Cardiac muscle cell (in vitro differentiated cells and primary cell): ENCODE data around the gene TTC22. TPM values are rescaled to one million over a fixed set of nuclear protein-coding genes. Genes with fewer than 3 reads are reported as not detected.

Experiments used
- DNase-seq, 2 donors: peaks; one replicate each; pipeline versions ENCODE4 v3.0.0 to v3.0.0-alpha.2; 2010 to 2017; ENCODE audit warnings: low read depth in 1 of 2, low spot score in 1 of 2
- H3K27ac ChIP-seq: fragments of 200-600 bp; sonication (generic); 2 replicates; pipeline ENCODE4 v1.5.1; 2016
- H3K27me3 ChIP-seq: fragments of 200-600 bp; sonication (generic); 2 replicates; pipeline ENCODE4 v1.6.0; 2016; ENCODE audit warnings: control low read depth
- H3K36me3 ChIP-seq: fragments of 200-600 bp; sonication (generic); 2 replicates; pipeline ENCODE4 v1.5.1; 2016; ENCODE audit warnings: control low read depth
- H3K4me1 ChIP-seq: fragments of 200-600 bp; sonication (generic); 2 replicates; pipeline ENCODE4 v1.8.1; 2017; ENCODE audit warnings: low read depth, mild to moderate bottlenecking, mixed run types
- H3K4me3 ChIP-seq: fragments of 200-600 bp; sonication (generic); 2 replicates; pipeline ENCODE4 v1.5.1; 2016; ENCODE audit warnings: mild to moderate bottlenecking
- H3K9me3 ChIP-seq: fragments of 200-600 bp; sonication (generic); 2 replicates; pipeline ENCODE4 v1.5.1; 2017; ENCODE audit warnings: low read depth, mild to moderate bottlenecking, control low read depth
- polyA plus RNA-seq: library from polyadenylated mRNA; unstranded; fragments of >200 nt; fragmentation: Nextera tagmentation; extraction: Ambion mirVana; gene quantifications from 2 replicates; pipeline ENCODE4 v1.2.1, GENCODE V29; 2016
- total RNA-seq: library from RNA; depleted of rRNA; stranded (reverse); fragments of >200 nt; gene quantifications from 2 replicates; pipeline ENCODE4 v1.2.3, GENCODE V29; 2016
- TF ChIP-seq, protein P1 (sequence below): IDR thresholded peaks from 2 replicates; pipeline ENCODE4 v1.5.1; 2012; ENCODE audit warnings: low read depth, mild to moderate bottlenecking, low read length

The TTC22 gene
- total and polyA plus RNA-seq, 2 experiments from 2014 or later = not detected

DNA sequence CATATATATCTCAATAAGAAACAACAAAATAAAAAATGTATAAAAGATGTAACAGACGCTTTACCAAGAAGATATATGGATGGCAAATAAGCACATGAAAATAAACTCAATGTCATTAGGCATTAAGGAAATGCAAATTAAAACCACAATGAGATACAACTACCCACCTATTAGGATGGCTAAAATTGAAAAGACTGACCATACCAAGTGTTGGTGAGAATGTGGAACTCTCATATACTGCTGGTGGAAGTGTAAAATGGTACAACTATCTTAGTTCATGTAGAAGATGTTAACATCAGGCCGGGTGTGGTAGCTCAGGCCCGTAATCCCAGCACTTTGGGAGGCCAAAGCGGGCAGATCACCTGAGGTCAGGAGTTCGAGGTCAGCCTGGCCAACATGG lies 42.3 kb upstream of the TTC22 start:
- TF ChIP-seq, protein P1, sequence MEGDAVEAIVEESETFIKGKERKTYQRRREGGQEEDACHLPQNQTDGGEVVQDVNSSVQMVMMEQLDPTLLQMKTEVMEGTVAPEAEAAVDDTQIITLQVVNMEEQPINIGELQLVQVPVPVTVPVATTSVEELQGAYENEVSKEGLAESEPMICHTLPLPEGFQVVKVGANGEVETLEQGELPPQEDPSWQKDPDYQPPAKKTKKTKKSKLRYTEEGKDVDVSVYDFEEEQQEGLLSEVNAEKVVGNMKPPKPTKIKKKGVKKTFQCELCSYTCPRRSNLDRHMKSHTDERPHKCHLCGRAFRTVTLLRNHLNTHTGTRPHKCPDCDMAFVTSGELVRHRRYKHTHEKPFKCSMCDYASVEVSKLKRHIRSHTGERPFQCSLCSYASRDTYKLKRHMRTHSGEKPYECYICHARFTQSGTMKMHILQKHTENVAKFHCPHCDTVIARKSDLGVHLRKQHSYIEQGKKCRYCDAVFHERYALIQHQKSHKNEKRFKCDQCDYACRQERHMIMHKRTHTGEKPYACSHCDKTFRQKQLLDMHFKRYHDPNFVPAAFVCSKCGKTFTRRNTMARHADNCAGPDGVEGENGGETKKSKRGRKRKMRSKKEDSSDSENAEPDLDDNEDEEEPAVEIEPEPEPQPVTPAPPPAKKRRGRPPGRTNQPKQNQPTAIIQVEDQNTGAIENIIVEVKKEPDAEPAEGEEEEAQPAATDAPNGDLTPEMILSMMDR = no peak
- H3K9me3 ChIP-seq = no peaks in the 10 kb centered on the region
- H3K4me3 ChIP-seq = no peak overlapping the region
- H3K27me3 ChIP-seq = no peaks in the 10 kb centered on the region
- DNase-seq = no peak
- no peaks in the 10 kb centered on the region for H3K4me1 ChIP-seq
- no peaks in the 10 kb centered on the region for H3K36me3 ChIP-seq
- no peak overlapping the region for H3K27ac ChIP-seq

DNA sequence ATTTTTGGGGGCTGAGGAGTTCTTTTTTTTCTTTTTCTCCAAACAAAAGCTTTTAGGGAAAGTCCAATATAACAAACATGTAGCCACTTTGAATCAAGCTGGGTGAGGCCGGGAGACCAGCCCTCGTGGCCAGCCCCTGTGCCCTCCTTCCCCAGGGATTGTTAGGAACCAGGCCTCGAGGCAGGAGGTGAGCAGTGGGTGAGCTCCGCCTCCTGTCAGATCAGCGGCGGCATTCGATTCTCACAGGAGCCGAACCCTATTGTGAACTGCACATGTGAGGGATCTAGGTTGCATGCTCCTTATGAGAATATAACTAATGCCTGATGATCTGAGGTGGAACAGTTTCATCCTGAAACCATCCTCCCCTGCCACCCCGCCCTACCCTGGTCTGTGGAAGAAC lies 41.8 kb upstream of the TTC22 start:
- DNase-seq = no peak
- Histone ChIP-seq H3K27ac (no peak overlapping the region), H3K4me1 (no peaks in the 10 kb centered on the region), H3K36me3 (no peaks in the 10 kb centered on the region), H3K27me3 (no peaks in the 10 kb centered on the region), H3K4me3 (no peak overlapping the region), H3K9me3 (no peaks in the 10 kb centered on the region)
- TF ChIP-seq, protein P1 = no peak

DNA sequence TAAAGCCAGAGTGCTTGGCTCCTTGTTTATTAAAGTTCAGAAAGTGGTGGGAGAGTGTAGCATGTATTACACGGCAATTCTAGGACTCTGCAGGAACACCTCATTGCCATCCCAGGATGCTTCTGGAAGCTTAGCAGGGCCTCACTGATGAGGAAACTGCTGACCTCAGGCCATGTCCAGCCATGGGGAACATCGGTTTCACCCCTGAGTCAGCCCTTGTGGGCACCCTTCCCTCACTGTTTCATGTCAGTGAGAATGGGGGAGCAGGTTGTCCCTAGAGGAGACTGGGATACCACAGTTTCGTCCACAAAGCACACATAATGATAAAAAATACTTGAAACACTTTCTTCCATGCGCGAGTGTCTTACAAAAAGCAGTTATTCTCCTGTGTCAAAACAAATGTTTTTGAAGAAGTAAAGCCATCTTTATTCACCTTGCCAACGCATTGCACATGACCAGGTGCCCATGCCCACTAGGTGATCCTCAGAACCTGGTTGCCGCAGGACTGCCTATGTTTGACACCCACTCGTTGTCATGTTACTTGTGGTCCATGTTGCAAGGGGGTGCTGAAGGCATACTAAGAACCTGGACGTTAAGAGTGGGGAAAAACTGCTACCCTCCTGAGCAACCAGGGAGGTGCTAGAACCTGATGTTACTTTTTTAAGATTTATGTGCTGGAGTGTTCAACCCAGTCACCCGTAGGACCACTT lies 41.2 kb upstream of the TTC22 start:
- TF ChIP-seq, protein P1 = no peak
- Histone ChIP-seq H3K4me3 (no peak overlapping the region), H3K36me3 (no peaks in the 10 kb centered on the region), H3K4me1 (no peaks in the 10 kb centered on the region), H3K27ac (no peak overlapping the region), H3K9me3 (no peaks in the 10 kb centered on the region), H3K27me3 (no peaks in the 10 kb centered on the region)
- no peak for DNase-seq

DNA sequence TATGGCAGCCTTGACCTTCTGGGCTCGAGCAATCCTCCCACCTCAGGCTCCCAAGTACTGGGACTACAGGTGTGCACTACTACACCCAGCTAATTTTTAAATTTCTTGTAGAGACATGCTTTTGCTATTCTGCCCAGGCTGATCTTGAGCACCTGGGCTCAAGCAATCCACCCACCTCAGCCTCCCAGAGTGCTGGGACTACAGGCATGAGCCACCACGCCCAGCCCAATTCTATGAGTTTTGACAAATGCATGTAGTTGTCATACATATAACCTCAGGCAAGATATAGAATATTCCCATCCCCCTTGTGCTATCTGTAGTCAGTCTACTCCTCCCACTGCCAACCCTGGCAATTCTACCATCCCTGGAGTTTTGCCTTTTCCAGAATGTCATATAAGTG lies 38.7 kb upstream of the TTC22 start:
- no peaks in the 10 kb centered on the region for H3K4me1 ChIP-seq
- peaks cover 4% of the 10 kb centered on the region for H3K27me3 ChIP-seq
- H3K36me3 ChIP-seq = no peaks in the 10 kb centered on the region
- H3K4me3 ChIP-seq = no peak overlapping the region
- TF ChIP-seq, protein P1 = no peak
- no peak for DNase-seq
- no peaks in the 10 kb centered on the region for H3K9me3 ChIP-seq
- H3K27ac ChIP-seq = no peak overlapping the region

DNA sequence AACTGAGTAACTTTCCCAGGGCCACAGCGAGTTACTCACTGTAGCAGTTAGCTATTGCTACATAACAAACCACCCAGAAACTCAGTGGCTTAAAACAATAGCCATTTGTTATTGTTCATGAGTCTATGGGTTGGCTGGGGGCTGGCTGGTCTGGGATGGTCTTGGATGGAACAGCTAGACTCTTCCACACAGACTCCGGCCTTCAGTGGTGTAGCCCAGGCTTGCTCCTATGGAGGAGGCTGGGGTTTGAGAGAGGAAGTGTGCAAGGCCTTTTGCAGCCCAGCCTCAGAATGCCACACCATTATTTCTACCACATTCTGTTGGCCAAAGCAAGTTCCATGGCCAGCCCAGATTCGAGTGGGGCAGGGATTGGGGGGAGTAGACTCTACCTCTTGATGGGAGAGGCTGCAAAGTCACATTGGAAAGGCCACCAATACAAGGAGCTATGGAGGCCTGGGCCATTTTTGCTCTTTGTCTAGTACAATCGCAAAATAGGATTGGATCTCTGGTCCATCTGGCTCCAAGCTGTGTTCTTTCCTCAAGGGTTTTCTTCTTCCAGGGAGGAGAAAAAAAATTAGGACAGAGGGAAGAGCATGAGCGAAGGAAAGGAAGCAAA lies 37.5 kb upstream of the TTC22 start:
- Histone ChIP-seq H3K4me1 (no peaks in the 10 kb centered on the region), H3K4me3 (no peak overlapping the region), H3K27me3 (peaks cover 4% of the 10 kb centered on the region), H3K36me3 (no peaks in the 10 kb centered on the region), H3K27ac (no peak overlapping the region), H3K9me3 (no peaks in the 10 kb centered on the region)
- no peak for DNase-seq
- TF ChIP-seq, protein P1 = no peak
